ENCODE results near the gene RHOJ. TPM values are rescaled to one million over a fixed set of nuclear protein-coding genes. Genes with fewer than 3 reads are reported as not detected.

RHOJ gene
- total and polyA plus RNA-seq, 9 of the 15 experiments (the other 6 are each of a cell fraction or from before 2014, with no cell fraction given) = not detected

DNA sequence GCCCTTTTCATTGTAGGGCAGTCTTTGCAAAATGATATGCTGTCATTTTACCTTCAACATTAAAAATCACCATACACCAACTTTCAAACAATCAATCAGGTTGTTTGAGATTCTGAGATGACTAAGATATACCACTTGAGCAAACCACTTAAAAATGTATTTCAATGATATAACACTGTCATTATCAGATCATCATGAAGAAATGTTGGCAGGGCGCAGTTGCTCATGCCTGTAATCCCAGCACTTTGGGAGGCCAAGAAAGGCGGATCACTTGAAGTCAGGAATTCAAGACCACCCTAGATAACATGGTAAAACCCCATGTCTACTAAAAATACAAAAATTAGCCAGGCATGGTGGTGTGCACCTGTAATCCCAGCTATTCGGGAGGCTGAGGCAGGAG, 13.0 kb upstream of the RHOJ start (continued):
- TF ChIP-seq, protein P1, sequence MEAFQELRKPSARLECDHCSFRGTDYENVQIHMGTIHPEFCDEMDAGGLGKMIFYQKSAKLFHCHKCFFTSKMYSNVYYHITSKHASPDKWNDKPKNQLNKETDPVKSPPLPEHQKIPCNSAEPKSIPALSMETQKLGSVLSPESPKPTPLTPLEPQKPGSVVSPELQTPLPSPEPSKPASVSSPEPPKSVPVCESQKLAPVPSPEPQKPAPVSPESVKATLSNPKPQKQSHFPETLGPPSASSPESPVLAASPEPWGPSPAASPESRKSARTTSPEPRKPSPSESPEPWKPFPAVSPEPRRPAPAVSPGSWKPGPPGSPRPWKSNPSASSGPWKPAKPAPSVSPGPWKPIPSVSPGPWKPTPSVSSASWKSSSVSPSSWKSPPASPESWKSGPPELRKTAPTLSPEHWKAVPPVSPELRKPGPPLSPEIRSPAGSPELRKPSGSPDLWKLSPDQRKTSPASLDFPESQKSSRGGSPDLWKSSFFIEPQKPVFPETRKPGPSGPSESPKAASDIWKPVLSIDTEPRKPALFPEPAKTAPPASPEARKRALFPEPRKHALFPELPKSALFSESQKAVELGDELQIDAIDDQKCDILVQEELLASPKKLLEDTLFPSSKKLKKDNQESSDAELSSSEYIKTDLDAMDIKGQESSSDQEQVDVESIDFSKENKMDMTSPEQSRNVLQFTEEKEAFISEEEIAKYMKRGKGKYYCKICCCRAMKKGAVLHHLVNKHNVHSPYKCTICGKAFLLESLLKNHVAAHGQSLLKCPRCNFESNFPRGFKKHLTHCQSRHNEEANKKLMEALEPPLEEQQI (IDR thresholded peaks at IDR 0.05) = no peak
- no peak for TF ChIP-seq SREBF1 (IDR thresholded peaks at IDR 0.05; ENCODE audit: borderline replicate concordance, low read depth, low read length)
- no peak for TF ChIP-seq ASH1L (IDR thresholded peaks at IDR 0.05; ENCODE audit: borderline replicate concordance, low read depth, partially characterized antibody)
- TF ChIP-seq TAF9B (IDR thresholded peaks at IDR 0.05; ENCODE audit: partially characterized antibody) = no peak
- no peak for TF ChIP-seq ZFX (CRISPR knock-in tag; IDR thresholded peaks at IDR 0.05)
- no peak for TF ChIP-seq NFYB (IDR thresholded peaks at IDR 0.05; ENCODE audit: extremely low read depth, insufficient read length)
- no peak for TF ChIP-seq BRF2 (IDR thresholded peaks at IDR 0.05; ENCODE audit: borderline replicate concordance, insufficient read depth, insufficient read length)
- TF ChIP-seq FOXK1 (CRISPR knock-in tag; IDR thresholded peaks at IDR 0.05; ENCODE audit: borderline replicate concordance) = no peak
- no peak for TF ChIP-seq CSDE1 (IDR thresholded peaks at IDR 0.05)
- TF ChIP-seq CCNT2 (IDR thresholded peaks at IDR 0.05; ENCODE audit: borderline replicate concordance, extremely low read depth, insufficient read length, low read depth, low read length) = no peak
